Endothelial cell of umbilical vein (primary cell): ENCODE data around the gene AGMAT.

Experiments
- CTCF ChIP-seq, 2 donors: IDR thresholded peaks; 1 replicate in 1 of 2; 2 replicates in 1 of 2; pipeline ENCODE4 v1.5.1; 2011; ENCODE audit warnings: low read length in 2 of 2, mild to moderate bottlenecking in 2 of 2, moderate library complexity in 2 of 2, control low read depth in 1 of 2, inconsistent platforms in 1 of 2, low read depth in 1 of 2; ENCODE audit not compliant: insufficient read depth in 1 of 2; ENCODE audit errors: extremely low read depth in 1 of 2
- EZH2 ChIP-seq: IDR thresholded peaks from 2 replicates; pipeline ENCODE4 v1.6.1; 2012; ENCODE audit warnings: borderline replicate concordance, low read depth, mild to moderate bottlenecking, moderate library complexity, low read length, inconsistent platforms; ENCODE audit not compliant: severe bottlenecking
- FOS ChIP-seq: IDR thresholded peaks from 2 replicates; pipeline ENCODE4 v1.6.1; 2011; ENCODE audit warnings: mild to moderate bottlenecking, low read length, moderate library complexity, borderline replicate concordance; ENCODE audit not compliant: insufficient read depth
- JUN ChIP-seq: IDR thresholded peaks from 2 replicates; pipeline ENCODE4 v1.6.1; 2011; ENCODE audit warnings: borderline replicate concordance, low read depth; ENCODE audit not compliant: insufficient read length, insufficient read depth
- POLR2A ChIP-seq: IDR thresholded peaks from 2 replicates; pipeline ENCODE4 v1.6.1; 2012; ENCODE audit warnings: low read depth, mild to moderate bottlenecking, control low read depth, low read length
- POLR2AphosphoS5 ChIP-seq: IDR thresholded peaks from 2 replicates; pipeline ENCODE4 v1.6.1; 2012; ENCODE audit warnings: low read depth, mild to moderate bottlenecking, control low read depth, low read length, moderate library complexity; ENCODE audit not compliant: insufficient read depth

- TF ChIP-seq EZH2 (no peak), POLR2A (no peak), CTCF (IDR thresholded peaks at IDR 0.05; ENCODE audit: extremely low read depth in 1 of 2, insufficient read depth in 1 of 2, low read depth in 1 of 2, low read length in 2 of 2) (no peak), JUN (no peak), FOS (no peak), POLR2AphosphoS5 (no peak)
Measured at GRCh38 chr1:15620902-15621682, 36.2 kb upstream of the AGMAT start.
